SK-N-SH (cell line): ENCODE results near the gene WDR49. TPM values are rescaled to one million over a fixed set of nuclear protein-coding genes. Genes with fewer than 3 reads are reported as not detected.

ENCODE experiments used
- CTCF ChIA-PET: fragments of 300-600, 350-600 bp; formaldehyde crosslinking; extraction: SDS; loops from one replicate; lab custom pipeline; 2021; lab: Yijun Ruan, JAX
- POLR2A ChIA-PET: fragments of 350-600 bp; sonication (Branson Sonifier 250); formaldehyde crosslinking; extraction: SDS; loops from one replicate; lab custom pipeline; 2020; ENCODE audit warnings: antibody characterized with exemption, inconsistent platforms; lab: Yijun Ruan, JAX
- DNase-seq: peaks from one replicate; pipeline ENCODE4 v3.0.0; 2012
- H2AFZ ChIP-seq: fragments of 200-600 bp; sonication (generic); 2 replicates; pipeline ENCODE4 v1.8.1; 2016; ENCODE audit warnings: antibody characterized with exemption, mild to moderate bottlenecking, low read depth
- H3F3A ChIP-seq: fragments of 200-600 bp; sonication (generic); replicated peaks from 2 replicates; pipeline ENCODE3; 2016; ENCODE audit warnings: antibody characterized with exemption, mild to moderate bottlenecking; ENCODE audit not compliant: insufficient read depth
- H3K27ac ChIP-seq, 2 experiments: fragments of 200-500 bp in 1 of 2; fragments of 200-600 bp in 1 of 2; sonication (Bioruptor generic) in 1 of 2; sonication (generic), shearing (Covaris generic) in 1 of 2; 2 replicates each; pipeline versions ENCODE4 v1.5.1 to v1.6.1; 2014 to 2016; ENCODE audit warnings: low read depth in 2 of 2, inconsistent platforms in 1 of 2, low read length in 1 of 2, mild to moderate bottlenecking in 1 of 2, mixed read lengths in 1 of 2
- H3K27me3 ChIP-seq: fragments of 200-600 bp; sonication (generic), shearing (Covaris generic); 2 replicates; pipeline ENCODE4 v1.6.1; 2016; ENCODE audit warnings: mixed run types; ENCODE audit not compliant: insufficient read depth
- H3K36me3 ChIP-seq, 2 experiments: fragments of 200-500 bp in 1 of 2; fragments of 200-600 bp in 1 of 2; sonication (Bioruptor generic) in 1 of 2; sonication (generic) in 1 of 2; replicated peaks in 1 of 2; 2 replicates each; pipeline versions ENCODE3 to v1.5.1; 2014 to 2016; ENCODE audit warnings: low read length in 1 of 2, mild to moderate bottlenecking in 1 of 2; ENCODE audit not compliant: insufficient read depth in 2 of 2, control insufficient read depth in 1 of 2
- H3K4me1 ChIP-seq, 2 experiments: fragments of 200-500 bp in 1 of 2; fragments of 200-600 bp in 1 of 2; sonication (Bioruptor generic) in 1 of 2; sonication (generic), shearing (Covaris generic) in 1 of 2; 2 replicates each; pipeline versions ENCODE4 v1.5.1 to v1.6.1; 2014 to 2016; ENCODE audit warnings: low read depth in 1 of 2, low read length in 1 of 2, mixed run types in 1 of 2; ENCODE audit not compliant: insufficient read depth in 2 of 2, control insufficient read depth in 1 of 2
- H3K4me2 ChIP-seq: fragments of 200-600 bp; sonication (generic), shearing (Covaris generic); 2 replicates; pipeline ENCODE4 v1.6.1; 2017; ENCODE audit warnings: mixed run types
- H3K4me3 ChIP-seq, 2 experiments: fragments of 200-500 bp in 1 of 2; fragments of 200-600 bp in 1 of 2; sonication (Bioruptor generic) in 1 of 2; sonication (generic), shearing (Covaris generic) in 1 of 2; 2 replicates each; pipeline versions ENCODE4 v1.5.1 to v1.8.1; 2014 to 2016; ENCODE audit warnings: low read depth in 2 of 2, inconsistent platforms in 1 of 2, low read length in 1 of 2, mild to moderate bottlenecking in 1 of 2, mixed read lengths in 1 of 2, moderate library complexity in 1 of 2
- H3K79me2 ChIP-seq: fragments of 200-600 bp; sonication (generic); 2 replicates; pipeline ENCODE4 v1.8.1; 2017; ENCODE audit warnings: mild to moderate bottlenecking; ENCODE audit not compliant: insufficient read depth
- H3K9ac ChIP-seq: fragments of 200-600 bp; sonication (generic); 2 replicates; pipeline ENCODE4 v1.6.1; 2017; ENCODE audit warnings: mixed run types
- H3K9me2 ChIP-seq: fragments of 200-600 bp; sonication (generic); 2 replicates; pipeline ENCODE4 v1.6.1; 2017; ENCODE audit warnings: mixed run types
- H3K9me3 ChIP-seq: fragments of 200-600 bp; sonication (generic); 2 replicates; pipeline ENCODE4 v1.6.1; 2017; ENCODE audit warnings: mixed run types, mild to moderate bottlenecking, moderate library complexity
- H4K20me1 ChIP-seq: fragments of 200-600 bp; sonication (generic); 2 replicates; pipeline ENCODE4 v1.6.1; 2017; ENCODE audit warnings: mild to moderate bottlenecking, mixed run types; ENCODE audit not compliant: insufficient read depth
- ELF1 ChIP-seq: IDR thresholded peaks from 2 replicates; pipeline ENCODE4 v1.4.0; 2012
- FOXM1 ChIP-seq: IDR thresholded peaks from 2 replicates; pipeline ENCODE4 v1.4.0; 2012; ENCODE audit warnings: low read depth, mild to moderate bottlenecking
- GABPA ChIP-seq: IDR thresholded peaks from 2 replicates; pipeline ENCODE4 v1.4.0; 2012; ENCODE audit warnings: low read depth, mild to moderate bottlenecking
- JUND ChIP-seq: IDR thresholded peaks from 2 replicates; pipeline ENCODE4 v1.4.0; 2012
- MEF2A ChIP-seq: IDR thresholded peaks from 2 replicates; pipeline ENCODE4 v1.4.0; 2012; ENCODE audit warnings: low read depth, borderline replicate concordance
- MXI1 ChIP-seq: IDR thresholded peaks from 2 replicates; pipeline ENCODE4 v1.6.1; 2012; ENCODE audit warnings: mild to moderate bottlenecking, low read depth, low read length, improper control_type of control experiment
- NFIC ChIP-seq: IDR thresholded peaks from 2 replicates; pipeline ENCODE4 v1.4.0; 2012; ENCODE audit warnings: borderline replicate concordance
- PBX3 ChIP-seq: IDR thresholded peaks from 2 replicates; pipeline ENCODE4; 2012
- RAD21 ChIP-seq: IDR thresholded peaks from 2 replicates; pipeline ENCODE4 v1.6.1; 2012; ENCODE audit warnings: mild to moderate bottlenecking, low read length
- SMC3 ChIP-seq: IDR thresholded peaks from 2 replicates; pipeline ENCODE4 v1.6.1; 2012; ENCODE audit warnings: low read depth, low read length, improper control_type of control experiment
- TAF1 ChIP-seq: IDR thresholded peaks from 2 replicates; pipeline ENCODE4 v1.6.1; 2012; ENCODE audit warnings: low read depth, mild to moderate bottlenecking, low read length, moderate library complexity, borderline replicate concordance
- TCF12 ChIP-seq: IDR thresholded peaks from 2 replicates; pipeline ENCODE4 v1.4.0; 2012
- TEAD4 ChIP-seq: IDR thresholded peaks from 2 replicates; pipeline ENCODE4 v1.4.0; 2012; ENCODE audit warnings: mild to moderate bottlenecking, borderline replicate concordance; ENCODE audit not compliant: insufficient read depth
- USF1 ChIP-seq: IDR thresholded peaks from 2 replicates; pipeline ENCODE4 v1.4.0; 2012; ENCODE audit warnings: low read depth, borderline replicate concordance
- ZBTB33 ChIP-seq: IDR thresholded peaks from 2 replicates; pipeline ENCODE4 v1.4.0; 2012; ENCODE audit warnings: low read depth, borderline replicate concordance
- WGBS: methylation state at CpG from one replicate; pipeline ENCODE4 v1.1.6; 2017; ENCODE audit warnings: low lambda C conversion rate; 5-methylcytosine and 5-hydroxymethylcytosine counted together
- polyA plus RNA-seq, 3 experiments: library from polyadenylated mRNA; depleted of rRNA; stranded (reverse); fragments of >200 nt; gene quantifications; 2 replicates each; pipeline ENCODE4 v1.2.3, GENCODE V29; 2012
- TF ChIP-seq, protein P1 (sequence below): fragments of 200-600 bp; sonication (generic); IDR thresholded peaks from 2 replicates; pipeline ENCODE4 v1.6.1; 2017; ENCODE audit warnings: antibody characterized with exemption, mild to moderate bottlenecking, moderate library complexity
- TF ChIP-seq, protein P2 (sequence below): IDR thresholded peaks from 2 replicates; pipeline ENCODE4 v1.4.0; 2012; ENCODE audit warnings: low read depth
- TF ChIP-seq, protein P3 (sequence below): fragments of 150-350 bp; IDR thresholded peaks from 2 replicates; pipeline ENCODE4 v1.6.1; 2016; ENCODE audit warnings: mild to moderate bottlenecking, low read depth, low read length

The WDR49 gene
- polyA plus RNA-seq, 1 of the 3 experiments (the other 2 are of a cell fraction) = not detected

DNA sequence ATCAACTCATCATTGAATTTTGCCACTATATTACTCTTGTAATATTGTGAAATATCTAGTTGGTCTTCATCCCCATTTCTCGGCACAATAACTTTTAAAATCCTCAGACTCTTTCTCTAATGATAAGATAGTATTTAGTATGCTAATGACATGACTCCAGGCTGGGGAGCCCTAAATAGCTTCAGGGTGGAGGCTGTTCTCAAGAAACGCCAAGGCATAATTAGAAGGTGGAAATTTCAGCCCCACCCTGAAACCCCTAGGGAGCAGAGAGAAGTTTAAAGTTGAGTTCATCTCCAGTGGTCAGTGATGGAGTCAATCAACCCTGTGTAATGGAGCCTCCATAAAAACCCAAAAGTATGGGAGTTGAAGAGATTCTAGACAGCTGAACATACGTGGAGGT, 98.8 kb downstream of the WDR49 start:
- Histone ChIP-seq H3K4me3 (no peak overlapping the region), H3K4me2 (no peak overlapping the region), H3K9me2 (no peaks in the 10 kb centered on the region), H3K9me3 (no peaks in the 10 kb centered on the region), H3F3A (no peaks in the 10 kb centered on the region), H3K27me3 (no peaks in the 10 kb centered on the region), H3K4me1 (no peaks in the 10 kb centered on the region), H2AFZ (no peak overlapping the region), H3K27ac (no peak overlapping the region), H3K36me3 (no peaks in the 10 kb centered on the region), H4K20me1 (no peaks in the 10 kb centered on the region), H3K79me2 (no peaks in the 10 kb centered on the region), H3K9ac (no peak overlapping the region)
- ChIA-PET CTCF (no interaction called here), POLR2A (no interaction called here)
- 5% methylated on average over 3 of the region's 3 CpGs for WGBS
- TF ChIP-seq MEF2A (no peak), GABPA (no peak), SMC3 (no peak), NFIC (no peak), TCF12 (no peak), MXI1 (no peak), TEAD4 (no peak), RAD21 (no peak), JUND (no peak), FOXM1 (no peak), ELF1 (no peak), TAF1 (no peak), USF1 (no peak)
- TF ChIP-seq, protein P1, sequence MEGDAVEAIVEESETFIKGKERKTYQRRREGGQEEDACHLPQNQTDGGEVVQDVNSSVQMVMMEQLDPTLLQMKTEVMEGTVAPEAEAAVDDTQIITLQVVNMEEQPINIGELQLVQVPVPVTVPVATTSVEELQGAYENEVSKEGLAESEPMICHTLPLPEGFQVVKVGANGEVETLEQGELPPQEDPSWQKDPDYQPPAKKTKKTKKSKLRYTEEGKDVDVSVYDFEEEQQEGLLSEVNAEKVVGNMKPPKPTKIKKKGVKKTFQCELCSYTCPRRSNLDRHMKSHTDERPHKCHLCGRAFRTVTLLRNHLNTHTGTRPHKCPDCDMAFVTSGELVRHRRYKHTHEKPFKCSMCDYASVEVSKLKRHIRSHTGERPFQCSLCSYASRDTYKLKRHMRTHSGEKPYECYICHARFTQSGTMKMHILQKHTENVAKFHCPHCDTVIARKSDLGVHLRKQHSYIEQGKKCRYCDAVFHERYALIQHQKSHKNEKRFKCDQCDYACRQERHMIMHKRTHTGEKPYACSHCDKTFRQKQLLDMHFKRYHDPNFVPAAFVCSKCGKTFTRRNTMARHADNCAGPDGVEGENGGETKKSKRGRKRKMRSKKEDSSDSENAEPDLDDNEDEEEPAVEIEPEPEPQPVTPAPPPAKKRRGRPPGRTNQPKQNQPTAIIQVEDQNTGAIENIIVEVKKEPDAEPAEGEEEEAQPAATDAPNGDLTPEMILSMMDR = no peak
- TF ChIP-seq, protein P2, sequence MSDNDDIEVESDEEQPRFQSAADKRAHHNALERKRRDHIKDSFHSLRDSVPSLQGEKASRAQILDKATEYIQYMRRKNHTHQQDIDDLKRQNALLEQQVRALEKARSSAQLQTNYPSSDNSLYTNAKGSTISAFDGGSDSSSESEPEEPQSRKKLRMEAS = no peak
- TF ChIP-seq, protein P3, sequence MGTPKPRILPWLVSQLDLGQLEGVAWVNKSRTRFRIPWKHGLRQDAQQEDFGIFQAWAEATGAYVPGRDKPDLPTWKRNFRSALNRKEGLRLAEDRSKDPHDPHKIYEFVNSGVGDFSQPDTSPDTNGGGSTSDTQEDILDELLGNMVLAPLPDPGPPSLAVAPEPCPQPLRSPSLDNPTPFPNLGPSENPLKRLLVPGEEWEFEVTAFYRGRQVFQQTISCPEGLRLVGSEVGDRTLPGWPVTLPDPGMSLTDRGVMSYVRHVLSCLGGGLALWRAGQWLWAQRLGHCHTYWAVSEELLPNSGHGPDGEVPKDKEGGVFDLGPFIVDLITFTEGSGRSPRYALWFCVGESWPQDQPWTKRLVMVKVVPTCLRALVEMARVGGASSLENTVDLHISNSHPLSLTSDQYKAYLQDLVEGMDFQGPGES = no peak
- DNase-seq = no peak

GRCh38 chr3:167538081-167538480, 115.7 kb downstream of the WDR49 start:
- Histone ChIP-seq H3K9ac (no peak overlapping the region), H3K79me2 (no peaks in the 10 kb centered on the region), H3K9me2 (no peaks in the 10 kb centered on the region), H3K4me2 (no peak overlapping the region), H3K4me1 (no peaks in the 10 kb centered on the region), H2AFZ (no peak overlapping the region), H3K27ac (no peak overlapping the region), H3F3A (no peaks in the 10 kb centered on the region), H3K27me3 (no peaks in the 10 kb centered on the region), H3K36me3 (no peaks in the 10 kb centered on the region), H3K9me3 (no peaks in the 10 kb centered on the region), H4K20me1 (no peaks in the 10 kb centered on the region), H3K4me3 (no peak overlapping the region)
- POLR2A ChIA-PET = no interaction called here
- TF ChIP-seq SMC3 (no peak), PBX3 (no peak), ZBTB33 (no peak)
- CTCF ChIA-PET = no interaction called here
- no peak for DNase-seq
- WGBS = 0% methylated on average over 1 of the region's 1 CpG
